OCI-M1 (cell line): ENCODE measurements around the gene ADGRG6.
A peak's percentile ranks its signal among the peaks of the same experiment; 100 is the strongest.

Experiments
- DNase-seq: peaks from one replicate; lab custom pipeline; 2025; lab: John Stamatoyannopoulos, UW

ADGRG6 gene

GRCh38 chr6:142322066-142322465 lies 20.3 kb downstream of the ADGRG6 start:
- DNase-seq = no peak

- no peak for DNase-seq
These were observed 20.8 kb downstream of the ADGRG6 start for GRCh38 chr6:142322504-142323198.

GRCh38 chr6:142323377-142323776 lies 21.6 kb downstream of the ADGRG6 start:
- DNase-seq = no peak

- no peak for DNase-seq
These were observed 22.3 kb downstream of the ADGRG6 start for GRCh38 chr6:142324111-142324510.

DNA sequence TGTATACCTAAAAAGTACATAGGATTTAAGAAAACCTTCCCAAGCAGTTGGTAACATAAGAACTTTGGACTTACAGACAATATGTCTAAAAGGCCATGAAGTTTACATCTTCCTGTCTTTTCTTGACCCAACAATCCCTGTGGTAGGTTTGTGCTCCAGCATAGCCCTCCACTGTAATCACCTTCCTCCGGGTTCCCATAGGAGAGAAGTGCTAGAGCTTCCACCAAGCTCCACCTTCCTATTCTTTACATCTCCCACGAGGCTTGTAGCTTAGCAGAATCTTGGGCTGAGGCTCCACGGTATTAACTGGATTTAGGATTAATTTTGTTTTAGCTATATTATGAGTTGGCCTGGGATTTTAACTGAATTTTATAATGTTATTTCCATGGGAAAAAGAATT lies 23.3 kb downstream of the ADGRG6 start:
- no peak for DNase-seq

DNA sequence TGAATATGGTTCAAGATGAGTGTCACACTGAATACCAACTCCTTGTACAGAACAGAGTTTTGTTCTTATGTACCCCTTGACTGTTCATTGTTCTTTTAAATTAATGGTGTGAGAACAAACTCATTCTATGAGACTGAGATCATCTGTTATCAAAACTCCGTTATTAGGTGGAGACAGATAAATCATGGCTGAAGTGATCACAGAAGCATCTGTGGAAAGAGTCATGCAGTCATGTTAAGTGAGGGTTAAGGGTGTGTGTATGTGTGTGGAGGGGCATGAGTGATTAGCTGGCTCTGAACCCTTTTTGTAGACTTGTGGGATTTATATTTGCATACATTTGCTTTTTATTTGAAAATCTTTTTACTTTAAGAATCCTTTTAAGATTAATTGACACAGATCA lies 24.7 kb downstream of the ADGRG6 start:
- DNase-seq = no peak

DNA sequence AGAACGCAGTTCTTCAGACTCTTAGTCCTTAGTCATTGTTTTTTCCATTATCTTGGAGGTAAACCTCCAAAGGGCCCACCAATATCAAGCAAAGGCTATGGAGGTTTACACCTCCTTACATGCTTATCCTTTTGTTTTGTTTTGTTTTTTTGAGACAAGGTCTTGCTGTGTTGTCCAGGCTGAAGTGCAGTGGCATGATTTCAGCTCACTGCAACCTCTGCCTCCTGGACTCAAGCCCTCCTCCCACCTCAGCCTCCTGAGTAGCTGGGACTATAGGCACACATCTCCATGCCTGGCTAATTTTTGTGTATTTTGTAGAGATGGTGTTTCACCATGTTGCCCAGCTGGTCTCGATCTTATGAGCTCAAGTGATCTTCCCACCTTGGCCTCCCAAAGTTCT lies 26.3 kb downstream of the ADGRG6 start:
- no peak for DNase-seq

DNA sequence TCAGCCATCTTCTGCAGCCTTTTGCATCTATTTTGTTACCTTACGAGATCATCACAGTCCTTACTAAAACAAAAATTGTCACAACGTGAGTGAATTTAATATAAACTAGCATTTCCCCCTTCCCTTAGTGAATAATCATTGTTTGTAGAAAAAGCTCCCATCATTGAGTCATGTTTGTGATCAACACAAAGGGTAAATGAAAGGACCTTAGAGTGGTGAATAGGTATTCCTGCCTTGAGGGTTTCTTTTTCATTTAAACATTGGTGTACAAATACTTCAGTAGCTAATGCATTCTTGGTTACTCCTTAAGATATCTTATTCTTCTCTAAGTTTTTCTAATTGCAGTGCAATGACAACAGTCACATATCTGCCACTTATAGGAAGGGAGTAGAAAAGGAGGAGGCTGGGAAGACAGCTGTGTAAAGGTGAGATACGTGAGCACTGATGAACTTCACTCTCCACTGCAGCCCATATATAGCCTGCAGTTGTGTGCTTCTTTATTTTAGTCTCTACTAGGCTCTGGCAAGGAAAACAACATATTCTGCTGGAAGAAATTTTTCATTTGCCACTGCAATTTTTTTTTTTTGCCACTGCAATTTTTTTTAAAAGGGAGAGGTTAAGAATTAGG lies 27.8 kb downstream of the ADGRG6 start:
- no peak for DNase-seq

DNA sequence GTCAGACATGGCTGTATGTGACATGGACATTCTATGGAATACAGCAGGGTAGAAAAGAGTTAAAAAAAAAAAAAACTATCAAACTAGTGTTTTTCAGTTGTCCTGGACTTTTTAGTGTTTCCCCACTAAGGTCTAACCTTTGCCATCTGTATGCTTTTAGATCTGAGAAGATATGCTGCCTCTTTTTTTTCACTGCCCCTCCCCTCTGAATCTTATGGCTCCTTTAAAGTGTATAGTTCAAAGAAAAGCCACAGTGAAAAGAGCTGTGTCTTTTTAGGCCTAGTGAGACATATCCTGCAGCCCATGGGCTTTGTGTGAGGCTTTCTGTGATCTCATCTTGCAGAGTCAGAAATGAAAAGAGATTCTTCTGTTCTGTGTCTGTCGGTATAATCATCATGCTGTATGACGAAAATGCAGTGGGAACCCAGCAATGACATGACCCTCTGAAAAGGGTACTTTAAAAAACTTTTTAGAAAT lies 29.3 kb downstream of the ADGRG6 start:
- peak; percentile 64 for DNase-seq

- DNase-seq = no peak
These were observed 29.8 kb downstream of the ADGRG6 start for GRCh38 chr6:142331601-142332000.

GRCh38 chr6:142332393-142333098 lies 30.7 kb downstream of the ADGRG6 start:
- no peak for DNase-seq

DNA sequence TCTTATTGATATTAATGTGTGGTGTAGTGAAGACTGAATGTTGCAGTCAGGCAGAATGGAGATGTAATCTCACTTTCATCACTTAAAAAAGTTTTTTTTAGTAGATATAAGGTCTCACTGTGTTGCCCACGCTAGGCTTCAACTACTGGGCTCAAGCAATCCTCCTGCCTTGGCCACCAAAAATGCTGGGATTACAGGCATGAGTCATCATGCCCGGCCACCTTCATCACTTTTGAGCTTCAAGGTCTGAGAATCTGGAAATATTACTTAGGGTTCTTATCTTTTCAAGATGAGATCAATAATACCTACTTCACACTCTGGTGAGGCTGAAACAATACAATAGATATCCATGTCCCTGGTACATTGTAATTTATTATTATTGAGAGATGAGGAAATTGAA lies 31.6 kb downstream of the ADGRG6 start:
- DNase-seq = no peak

DNA sequence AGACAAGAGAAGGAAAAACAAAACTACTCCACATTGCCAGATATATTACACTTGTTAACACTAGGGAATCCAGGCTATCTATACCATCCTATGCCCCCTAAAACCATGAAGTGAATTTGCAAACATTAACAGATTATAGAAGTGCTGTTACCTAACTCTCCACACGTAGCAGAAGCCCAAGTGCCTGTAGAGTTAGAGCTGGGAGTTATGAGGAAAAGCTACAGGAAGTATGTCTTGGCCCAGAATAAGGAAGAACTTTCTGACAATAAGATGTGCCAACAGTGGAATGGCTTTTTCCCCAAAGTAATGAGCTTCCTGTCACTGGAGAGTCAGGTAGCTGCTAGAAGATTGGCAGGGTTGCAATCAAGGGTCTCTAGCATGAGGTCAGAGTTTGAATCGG lies 32.5 kb downstream of the ADGRG6 start:
- no peak for DNase-seq

DNA sequence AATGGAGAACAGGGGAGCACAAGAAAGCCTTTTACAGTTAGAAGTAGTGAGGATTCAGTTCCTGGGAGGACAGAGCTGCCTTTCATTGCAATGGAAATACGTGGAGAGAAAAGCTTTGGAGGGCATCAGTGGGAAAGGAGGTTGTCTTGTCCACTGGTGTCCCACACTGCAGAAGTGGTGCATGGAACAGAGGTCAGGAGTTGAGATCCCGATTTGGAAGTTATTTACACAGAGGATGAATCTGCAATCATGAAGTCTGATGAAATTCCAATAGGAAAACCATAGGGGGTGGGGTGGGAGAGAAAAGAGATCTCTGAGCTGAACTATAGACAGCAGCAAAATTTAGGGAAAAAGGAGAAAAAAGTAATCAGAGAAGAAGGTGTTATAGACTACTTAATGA lies 33.6 kb downstream of the ADGRG6 start:
- DNase-seq = no peak

DNA sequence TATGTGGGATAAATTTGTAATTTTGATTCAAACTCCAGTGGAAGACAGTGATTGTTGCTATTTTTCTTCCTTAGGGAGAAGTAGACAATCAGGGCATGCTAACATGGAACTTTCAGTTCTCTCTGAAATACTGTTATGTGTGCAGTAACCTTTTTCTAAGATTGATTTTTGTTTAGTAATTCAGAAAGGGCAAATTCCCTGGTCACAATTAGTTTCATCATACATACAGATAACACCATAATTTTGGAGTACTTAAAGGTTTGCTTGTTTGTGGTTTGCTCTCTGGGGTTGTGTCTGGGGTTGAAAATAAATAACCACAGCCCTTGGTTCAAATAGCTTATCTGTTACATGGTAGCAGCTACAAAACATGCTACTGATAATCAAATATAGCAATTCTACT lies 34.4 kb downstream of the ADGRG6 start:
- DNase-seq = no peak

DNA sequence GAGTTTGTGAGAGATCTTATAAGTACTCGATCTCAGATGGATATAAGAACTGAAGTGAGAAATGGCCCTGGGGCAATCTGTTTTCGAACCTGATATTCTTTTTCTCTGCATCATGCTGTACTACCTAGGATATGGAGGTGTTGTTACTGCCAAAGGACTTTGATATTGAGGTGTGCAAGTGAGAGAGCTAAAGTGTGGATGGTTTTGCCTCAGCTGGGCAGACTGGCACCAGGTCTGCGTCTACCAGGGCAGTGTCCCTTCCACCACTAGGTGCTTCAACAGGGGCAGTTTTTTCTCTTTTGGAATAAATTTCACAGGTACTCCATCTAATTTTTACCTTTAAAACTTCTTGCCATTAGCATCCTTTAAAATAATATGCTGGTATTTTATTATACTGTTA lies 35.0 kb downstream of the ADGRG6 start:
- no peak for DNase-seq

GRCh38 chr6:142339113-142339512 lies 37.3 kb downstream of the ADGRG6 start:
- DNase-seq = no peak

DNA sequence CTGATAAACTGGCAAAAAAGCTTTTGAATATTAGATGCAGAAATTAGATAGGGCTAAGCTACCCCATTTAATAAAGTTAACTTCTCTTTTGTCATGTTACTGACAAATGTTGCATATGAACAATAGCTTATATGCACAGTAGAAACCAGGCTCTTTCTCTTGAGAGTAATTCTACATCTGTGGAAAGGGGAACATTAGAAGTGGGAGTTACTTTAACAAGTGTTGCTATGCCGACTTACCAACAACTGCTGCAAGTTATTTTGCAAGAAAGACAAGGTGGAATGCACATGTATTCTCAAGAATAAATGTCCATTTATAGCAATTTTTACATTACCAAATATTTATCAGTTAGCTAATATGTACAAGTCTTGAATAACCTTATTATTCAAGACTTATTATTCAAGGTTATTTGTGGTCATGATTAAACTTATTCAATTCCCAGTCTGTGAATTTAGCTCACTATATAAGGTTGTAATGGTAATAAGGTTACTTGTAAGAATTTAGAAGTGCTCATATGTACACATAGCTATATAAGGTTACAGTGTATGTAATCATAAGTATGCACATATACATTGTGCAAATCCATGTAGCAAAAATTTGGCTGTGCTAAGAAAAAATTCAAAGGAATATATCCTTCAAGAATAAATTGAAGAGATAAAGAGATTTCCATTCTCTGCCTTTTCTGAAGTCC lies 38.3 kb downstream of the ADGRG6 start:
- no peak for DNase-seq

GRCh38 chr6:142341855-142342330 lies 40.1 kb downstream of the ADGRG6 start:
- DNase-seq = no peak

GRCh38 chr6:142342986-142343385 lies 41.2 kb downstream of the ADGRG6 start:
- DNase-seq = no peak

DNA sequence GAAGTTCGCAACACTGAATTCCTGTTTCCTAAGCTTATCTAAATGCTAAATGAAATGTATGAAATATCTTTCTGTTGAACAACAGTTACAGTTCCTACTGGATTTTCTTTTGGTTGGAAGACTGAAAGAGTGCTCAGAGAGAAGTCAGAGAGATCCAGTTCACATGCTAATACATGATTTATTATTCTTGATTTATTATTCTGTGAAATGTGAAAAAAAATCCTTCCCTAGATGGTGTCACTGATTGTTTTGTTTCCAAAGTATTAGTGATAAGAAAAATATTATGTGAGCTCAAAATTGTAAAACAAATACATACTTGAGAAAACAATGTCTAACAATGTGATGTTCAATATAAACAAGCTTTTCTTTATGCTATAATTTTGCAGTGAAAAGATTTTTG lies 42.1 kb downstream of the ADGRG6 start:
- no peak for DNase-seq

GRCh38 chr6:142345261-142345660 lies 43.5 kb downstream of the ADGRG6 start:
- no peak for DNase-seq
